ENCODE data around the gene NHEJ1. TPM values are rescaled to one million over a fixed set of nuclear protein-coding genes. Genes with fewer than 3 reads are reported as not detected.

Gene NHEJ1
- total RNA-seq, 1 experiment from 2014 or later = 20.8 TPM

DNA sequence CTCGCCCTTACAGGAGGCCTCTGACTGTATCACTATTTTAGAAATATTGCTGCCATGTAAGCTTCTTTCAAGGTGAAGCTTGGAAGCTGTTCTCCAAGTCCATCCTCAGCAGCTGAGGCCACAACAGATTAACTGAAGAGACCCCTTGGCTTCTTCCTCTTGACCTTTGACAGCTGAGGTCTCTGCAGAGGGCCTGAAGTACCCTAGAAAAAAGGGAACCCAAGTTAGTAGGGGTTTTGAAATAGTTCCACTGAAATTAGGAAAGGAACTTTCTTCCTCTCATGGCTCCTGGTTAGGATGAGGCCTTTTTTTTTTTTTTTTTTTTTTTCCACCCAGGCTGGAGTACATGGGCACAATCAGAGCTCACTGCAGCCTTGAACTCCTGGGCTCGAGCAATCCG is 84.4 kb downstream of the NHEJ1 start:
- H3K27me3 Mint-ChIP-seq (ENCODE audit: low read depth) = peaks cover 4% of the 10 kb centered on the region; the same call in 1 of the 2 replicates
- no peaks in the 10 kb centered on the region for H3K79me1 ChIP-seq (ENCODE audit: insufficient read depth, low read depth, low read length, poor library complexity, severe bottlenecking)
- no peaks in the 10 kb centered on the region for H3K9me3 ChIP-seq (ENCODE audit: control insufficient read depth, low read depth, low read length)
- H2BK20ac ChIP-seq (ENCODE audit: low read depth, low read length, poor library complexity, severe bottlenecking) = no peak overlapping the region
- no peak overlapping the region for H3K4me3 Mint-ChIP-seq
- TF ChIP-seq, protein P1, sequence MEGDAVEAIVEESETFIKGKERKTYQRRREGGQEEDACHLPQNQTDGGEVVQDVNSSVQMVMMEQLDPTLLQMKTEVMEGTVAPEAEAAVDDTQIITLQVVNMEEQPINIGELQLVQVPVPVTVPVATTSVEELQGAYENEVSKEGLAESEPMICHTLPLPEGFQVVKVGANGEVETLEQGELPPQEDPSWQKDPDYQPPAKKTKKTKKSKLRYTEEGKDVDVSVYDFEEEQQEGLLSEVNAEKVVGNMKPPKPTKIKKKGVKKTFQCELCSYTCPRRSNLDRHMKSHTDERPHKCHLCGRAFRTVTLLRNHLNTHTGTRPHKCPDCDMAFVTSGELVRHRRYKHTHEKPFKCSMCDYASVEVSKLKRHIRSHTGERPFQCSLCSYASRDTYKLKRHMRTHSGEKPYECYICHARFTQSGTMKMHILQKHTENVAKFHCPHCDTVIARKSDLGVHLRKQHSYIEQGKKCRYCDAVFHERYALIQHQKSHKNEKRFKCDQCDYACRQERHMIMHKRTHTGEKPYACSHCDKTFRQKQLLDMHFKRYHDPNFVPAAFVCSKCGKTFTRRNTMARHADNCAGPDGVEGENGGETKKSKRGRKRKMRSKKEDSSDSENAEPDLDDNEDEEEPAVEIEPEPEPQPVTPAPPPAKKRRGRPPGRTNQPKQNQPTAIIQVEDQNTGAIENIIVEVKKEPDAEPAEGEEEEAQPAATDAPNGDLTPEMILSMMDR (conservative IDR thresholded peaks at IDR 0.05) = no peak
- H3K36me3 Mint-ChIP-seq (ENCODE audit: insufficient read depth in 1 of 3, low read depth in 3 of 3) = peaks cover 0 to 18% (median 0%) of the 10 kb centered on the region in 3 experiments; a peak in 3 of 7 replicates
- H3K23ac ChIP-seq (ENCODE audit: insufficient read length, low read depth, low read length) = no peak overlapping the region
- H2BK15ac ChIP-seq (ENCODE audit: low read depth, low read length) = no peak overlapping the region
- H3K27ac Mint-ChIP-seq = no peak overlapping the region
- no peaks in the 10 kb centered on the region for H3K27me3 ChIP-seq (ENCODE audit: insufficient read depth, low read length)
- H3K27ac ChIP-seq (ENCODE audit: insufficient read length, low read depth, low read length) = no peak overlapping the region
- no peak overlapping the region for H3K4ac ChIP-seq (ENCODE audit: low read depth, low read length)
- no peaks in the 10 kb centered on the region for H3K79me2 ChIP-seq (ENCODE audit: insufficient read depth, low read length)
- no peak overlapping the region for H4K8ac ChIP-seq (replicated peaks; ENCODE audit: insufficient read length, low read depth, low read length)
- H2BK5ac ChIP-seq (ENCODE audit: insufficient read length, low read length) = no peak overlapping the region
- no peak overlapping the region for H3K14ac ChIP-seq (ENCODE audit: insufficient read depth, low read length)
- H3K9me3 Mint-ChIP-seq = no peaks in the 10 kb centered on the region
- no peak overlapping the region for H4K91ac ChIP-seq (ENCODE audit: insufficient read length, low read depth, low read length)
- no peak overlapping the region for H2BK12ac ChIP-seq (ENCODE audit: insufficient read length, low read depth, low read length)
- no peak overlapping the region for H2BK120ac ChIP-seq (ENCODE audit: low read depth, low read length, poor library complexity, severe bottlenecking)
- no peak overlapping the region for H3K56ac ChIP-seq (ENCODE audit: insufficient read length, low read depth, low read length)
- H4K5ac ChIP-seq (ENCODE audit: insufficient read length, low read depth, low read length) = no peak overlapping the region
- no peak overlapping the region for H2AK5ac ChIP-seq (ENCODE audit: insufficient read length, low read length)
- H3K4me1 Mint-ChIP-seq = peaks cover 11 to 14% of the 10 kb centered on the region in 2 experiments
- DNase-seq = no peak
- H3K23me2 ChIP-seq (ENCODE audit: insufficient read length, low read depth, low read length, poor library complexity, severe bottlenecking) = no peaks in the 10 kb centered on the region
- H2AFZ ChIP-seq (ENCODE audit: low read length) = no peak overlapping the region
- H3K9ac ChIP-seq (ENCODE audit: extremely low read depth, insufficient read length, low read length) = no peak overlapping the region
- no peaks in the 10 kb centered on the region for H4K20me1 ChIP-seq (ENCODE audit: control insufficient read depth, insufficient read depth, insufficient read length)
- H3K4me2 ChIP-seq (ENCODE audit: insufficient read depth, insufficient read length, low read length) = no peak overlapping the region
- H3T11ph ChIP-seq (ENCODE audit: low read length) = no peak overlapping the region
- H3K4me1 ChIP-seq (ENCODE audit: insufficient read depth, low read length) = no peaks in the 10 kb centered on the region
- H3K18ac ChIP-seq (ENCODE audit: insufficient read length, low read depth, low read length) = no peak overlapping the region
- WGBS (ENCODE audit: extremely low coverage, insufficient read length, low lambda C conversion rate) = no CpG with 5 or more reads among the region's 3 CpGs

Measured in H9 (cell line).